ENCODE results near the gene ZBTB38. TPM values are rescaled to one million over a fixed set of nuclear protein-coding genes. Genes with fewer than 3 reads are reported as not detected.

ZBTB38 gene
- total and polyA plus RNA-seq, 2 experiments from 2014 or later, result 8.7 to 11.5 TPM

DNA sequence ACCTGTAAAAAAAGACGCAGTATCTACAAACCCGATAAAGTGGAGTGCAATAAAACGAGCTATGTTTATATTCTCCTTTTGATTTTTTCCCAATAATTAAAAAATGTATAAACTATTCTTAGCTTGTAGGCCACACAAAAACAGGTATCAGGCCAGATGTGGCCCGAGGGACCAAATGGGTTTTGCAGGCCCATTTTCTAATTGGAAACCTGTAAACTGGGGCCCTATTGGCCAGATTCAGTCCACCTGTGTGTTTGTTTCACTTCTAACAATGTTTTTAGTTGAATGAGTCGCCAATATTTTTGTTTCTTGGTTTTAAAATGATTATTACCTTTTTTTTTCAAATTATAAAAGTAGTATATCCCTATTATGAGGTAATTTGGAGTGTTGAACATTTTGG lies 29.7 kb downstream of the ZBTB38 start:
- H3K36me3 ChIP-seq (ENCODE audit: insufficient read depth), result no peaks in the 10 kb centered on the region
- no peak for TF ChIP-seq ZNF331 (CRISPR knock-in tag; IDR thresholded peaks at IDR 0.05; ENCODE audit: low read depth)
- TF ChIP-seq CREB1 (CRISPR knock-in tag; IDR thresholded peaks at IDR 0.05; ENCODE audit: low read depth), result no peak
- TF ChIP-seq STAT1 (IDR thresholded peaks at IDR 0.05; ENCODE audit: unreplicated experiment), result no peak
- no peak for TF ChIP-seq ZNF114 (CRISPR knock-in tag; IDR thresholded peaks at IDR 0.05)
- TF ChIP-seq EZH2phosphoT487 (IDR thresholded peaks at IDR 0.05; ENCODE audit: unreplicated experiment), result no peak
- no peak for TF ChIP-seq POLR2AphosphoS5 (IDR thresholded peaks at IDR 0.05; ENCODE audit: low read depth)
- no peak for TF ChIP-seq JUNB (IDR thresholded peaks at IDR 0.05; ENCODE audit: unreplicated experiment)
- TF ChIP-seq, protein P1, sequence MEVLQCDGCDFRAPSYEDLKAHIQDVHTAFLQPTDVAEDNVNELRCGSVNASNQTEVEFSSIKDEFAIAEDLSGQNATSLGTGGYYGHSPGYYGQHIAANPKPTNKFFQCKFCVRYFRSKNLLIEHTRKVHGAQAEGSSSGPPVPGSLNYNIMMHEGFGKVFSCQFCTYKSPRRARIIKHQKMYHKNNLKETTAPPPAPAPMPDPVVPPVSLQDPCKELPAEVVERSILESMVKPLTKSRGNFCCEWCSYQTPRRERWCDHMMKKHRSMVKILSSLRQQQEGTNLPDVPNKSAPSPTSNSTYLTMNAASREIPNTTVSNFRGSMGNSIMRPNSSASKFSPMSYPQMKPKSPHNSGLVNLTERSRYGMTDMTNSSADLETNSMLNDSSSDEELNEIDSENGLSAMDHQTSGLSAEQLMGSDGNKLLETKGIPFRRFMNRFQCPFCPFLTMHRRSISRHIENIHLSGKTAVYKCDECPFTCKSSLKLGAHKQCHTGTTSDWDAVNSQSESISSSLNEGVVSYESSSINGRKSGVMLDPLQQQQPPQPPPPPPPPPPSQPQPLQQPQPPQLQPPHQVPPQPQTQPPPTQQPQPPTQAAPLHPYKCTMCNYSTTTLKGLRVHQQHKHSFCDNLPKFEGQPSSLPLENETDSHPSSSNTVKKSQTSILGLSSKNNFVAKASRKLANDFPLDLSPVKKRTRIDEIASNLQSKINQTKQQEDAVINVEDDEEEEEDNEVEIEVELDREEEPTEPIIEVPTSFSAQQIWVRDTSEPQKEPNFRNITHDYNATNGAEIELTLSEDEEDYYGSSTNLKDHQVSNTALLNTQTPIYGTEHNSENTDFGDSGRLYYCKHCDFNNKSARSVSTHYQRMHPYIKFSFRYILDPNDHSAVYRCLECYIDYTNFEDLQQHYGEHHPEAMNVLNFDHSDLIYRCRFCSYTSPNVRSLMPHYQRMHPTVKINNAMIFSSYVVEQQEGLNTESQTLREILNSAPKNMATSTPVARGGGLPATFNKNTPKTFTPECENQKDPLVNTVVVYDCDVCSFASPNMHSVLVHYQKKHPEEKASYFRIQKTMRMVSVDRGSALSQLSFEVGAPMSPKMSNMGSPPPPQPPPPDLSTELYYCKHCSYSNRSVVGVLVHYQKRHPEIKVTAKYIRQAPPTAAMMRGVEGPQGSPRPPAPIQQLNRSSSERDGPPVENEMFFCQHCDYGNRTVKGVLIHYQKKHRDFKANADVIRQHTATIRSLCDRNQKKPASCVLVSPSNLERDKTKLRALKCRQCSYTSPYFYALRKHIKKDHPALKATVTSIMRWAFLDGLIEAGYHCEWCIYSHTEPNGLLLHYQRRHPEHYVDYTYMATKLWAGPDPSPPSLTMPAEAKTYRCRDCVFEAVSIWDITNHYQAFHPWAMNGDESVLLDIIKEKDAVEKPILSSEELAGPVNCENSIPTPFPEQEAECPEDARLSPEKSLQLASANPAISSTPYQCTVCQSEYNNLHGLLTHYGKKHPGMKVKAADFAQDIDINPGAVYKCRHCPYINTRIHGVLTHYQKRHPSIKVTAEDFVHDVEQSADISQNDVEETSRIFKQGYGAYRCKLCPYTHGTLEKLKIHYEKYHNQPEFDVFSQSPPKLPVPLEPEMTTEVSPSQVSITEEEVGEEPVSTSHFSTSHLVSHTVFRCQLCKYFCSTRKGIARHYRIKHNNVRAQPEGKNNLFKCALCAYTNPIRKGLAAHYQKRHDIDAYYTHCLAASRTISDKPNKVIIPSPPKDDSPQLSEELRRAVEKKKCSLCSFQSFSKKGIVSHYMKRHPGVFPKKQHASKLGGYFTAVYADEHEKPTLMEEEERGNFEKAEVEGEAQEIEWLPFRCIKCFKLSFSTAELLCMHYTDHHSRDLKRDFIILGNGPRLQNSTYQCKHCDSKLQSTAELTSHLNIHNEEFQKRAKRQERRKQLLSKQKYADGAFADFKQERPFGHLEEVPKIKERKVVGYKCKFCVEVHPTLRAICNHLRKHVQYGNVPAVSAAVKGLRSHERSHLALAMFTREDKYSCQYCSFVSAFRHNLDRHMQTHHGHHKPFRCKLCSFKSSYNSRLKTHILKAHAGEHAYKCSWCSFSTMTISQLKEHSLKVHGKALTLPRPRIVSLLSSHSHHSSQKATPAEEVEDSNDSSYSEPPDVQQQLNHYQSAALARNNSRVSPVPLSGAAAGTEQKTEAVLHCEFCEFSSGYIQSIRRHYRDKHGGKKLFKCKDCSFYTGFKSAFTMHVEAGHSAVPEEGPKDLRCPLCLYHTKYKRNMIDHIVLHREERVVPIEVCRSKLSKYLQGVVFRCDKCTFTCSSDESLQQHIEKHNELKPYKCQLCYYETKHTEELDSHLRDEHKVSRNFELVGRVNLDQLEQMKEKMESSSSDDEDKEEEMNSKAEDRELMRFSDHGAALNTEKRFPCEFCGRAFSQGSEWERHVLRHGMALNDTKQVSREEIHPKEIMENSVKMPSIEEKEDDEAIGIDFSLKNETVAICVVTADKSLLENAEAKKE (CRISPR knock-in tag; IDR thresholded peaks at IDR 0.05), result no peak
- no peak for TF ChIP-seq EZH2 (IDR thresholded peaks at IDR 0.05; ENCODE audit: low read depth, unreplicated experiment)
- TF ChIP-seq NANOG (IDR thresholded peaks at IDR 0.05; ENCODE audit: borderline replicate concordance), result no peak
- TF ChIP-seq, protein P2, sequence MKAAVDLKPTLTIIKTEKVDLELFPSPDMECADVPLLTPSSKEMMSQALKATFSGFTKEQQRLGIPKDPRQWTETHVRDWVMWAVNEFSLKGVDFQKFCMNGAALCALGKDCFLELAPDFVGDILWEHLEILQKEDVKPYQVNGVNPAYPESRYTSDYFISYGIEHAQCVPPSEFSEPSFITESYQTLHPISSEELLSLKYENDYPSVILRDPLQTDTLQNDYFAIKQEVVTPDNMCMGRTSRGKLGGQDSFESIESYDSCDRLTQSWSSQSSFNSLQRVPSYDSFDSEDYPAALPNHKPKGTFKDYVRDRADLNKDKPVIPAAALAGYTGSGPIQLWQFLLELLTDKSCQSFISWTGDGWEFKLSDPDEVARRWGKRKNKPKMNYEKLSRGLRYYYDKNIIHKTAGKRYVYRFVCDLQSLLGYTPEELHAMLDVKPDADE (IDR thresholded peaks at IDR 0.05), result no peak
- TF ChIP-seq, protein P3, sequence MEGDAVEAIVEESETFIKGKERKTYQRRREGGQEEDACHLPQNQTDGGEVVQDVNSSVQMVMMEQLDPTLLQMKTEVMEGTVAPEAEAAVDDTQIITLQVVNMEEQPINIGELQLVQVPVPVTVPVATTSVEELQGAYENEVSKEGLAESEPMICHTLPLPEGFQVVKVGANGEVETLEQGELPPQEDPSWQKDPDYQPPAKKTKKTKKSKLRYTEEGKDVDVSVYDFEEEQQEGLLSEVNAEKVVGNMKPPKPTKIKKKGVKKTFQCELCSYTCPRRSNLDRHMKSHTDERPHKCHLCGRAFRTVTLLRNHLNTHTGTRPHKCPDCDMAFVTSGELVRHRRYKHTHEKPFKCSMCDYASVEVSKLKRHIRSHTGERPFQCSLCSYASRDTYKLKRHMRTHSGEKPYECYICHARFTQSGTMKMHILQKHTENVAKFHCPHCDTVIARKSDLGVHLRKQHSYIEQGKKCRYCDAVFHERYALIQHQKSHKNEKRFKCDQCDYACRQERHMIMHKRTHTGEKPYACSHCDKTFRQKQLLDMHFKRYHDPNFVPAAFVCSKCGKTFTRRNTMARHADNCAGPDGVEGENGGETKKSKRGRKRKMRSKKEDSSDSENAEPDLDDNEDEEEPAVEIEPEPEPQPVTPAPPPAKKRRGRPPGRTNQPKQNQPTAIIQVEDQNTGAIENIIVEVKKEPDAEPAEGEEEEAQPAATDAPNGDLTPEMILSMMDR (conservative IDR thresholded peaks at IDR 0.05; ENCODE audit: low read depth in 2 of 2), result no peak
- TF ChIP-seq, protein P4, sequence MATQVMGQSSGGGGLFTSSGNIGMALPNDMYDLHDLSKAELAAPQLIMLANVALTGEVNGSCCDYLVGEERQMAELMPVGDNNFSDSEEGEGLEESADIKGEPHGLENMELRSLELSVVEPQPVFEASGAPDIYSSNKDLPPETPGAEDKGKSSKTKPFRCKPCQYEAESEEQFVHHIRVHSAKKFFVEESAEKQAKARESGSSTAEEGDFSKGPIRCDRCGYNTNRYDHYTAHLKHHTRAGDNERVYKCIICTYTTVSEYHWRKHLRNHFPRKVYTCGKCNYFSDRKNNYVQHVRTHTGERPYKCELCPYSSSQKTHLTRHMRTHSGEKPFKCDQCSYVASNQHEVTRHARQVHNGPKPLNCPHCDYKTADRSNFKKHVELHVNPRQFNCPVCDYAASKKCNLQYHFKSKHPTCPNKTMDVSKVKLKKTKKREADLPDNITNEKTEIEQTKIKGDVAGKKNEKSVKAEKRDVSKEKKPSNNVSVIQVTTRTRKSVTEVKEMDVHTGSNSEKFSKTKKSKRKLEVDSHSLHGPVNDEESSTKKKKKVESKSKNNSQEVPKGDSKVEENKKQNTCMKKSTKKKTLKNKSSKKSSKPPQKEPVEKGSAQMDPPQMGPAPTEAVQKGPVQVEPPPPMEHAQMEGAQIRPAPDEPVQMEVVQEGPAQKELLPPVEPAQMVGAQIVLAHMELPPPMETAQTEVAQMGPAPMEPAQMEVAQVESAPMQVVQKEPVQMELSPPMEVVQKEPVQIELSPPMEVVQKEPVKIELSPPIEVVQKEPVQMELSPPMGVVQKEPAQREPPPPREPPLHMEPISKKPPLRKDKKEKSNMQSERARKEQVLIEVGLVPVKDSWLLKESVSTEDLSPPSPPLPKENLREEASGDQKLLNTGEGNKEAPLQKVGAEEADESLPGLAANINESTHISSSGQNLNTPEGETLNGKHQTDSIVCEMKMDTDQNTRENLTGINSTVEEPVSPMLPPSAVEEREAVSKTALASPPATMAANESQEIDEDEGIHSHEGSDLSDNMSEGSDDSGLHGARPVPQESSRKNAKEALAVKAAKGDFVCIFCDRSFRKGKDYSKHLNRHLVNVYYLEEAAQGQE (IDR thresholded peaks at IDR 0.05; ENCODE audit: unreplicated experiment), result no peak
- no peaks in the 10 kb centered on the region; the same call in 2 of the 3 replicates for H3K36me3 Mint-ChIP-seq (ENCODE audit: low read depth)
- no peak overlapping the region for H2AFZ ChIP-seq
- H3K4me1 Mint-ChIP-seq, result peaks cover 35% of the 10 kb centered on the region
- H3K4me3 Mint-ChIP-seq, result no peak overlapping the region
- H3K27ac ChIP-seq (ENCODE audit: low read depth), result no peak overlapping the region
- no peak overlapping the region for H3K4me2 ChIP-seq
- H3K9me3 Mint-ChIP-seq, result peaks cover 7% of the 10 kb centered on the region; the same call in 2 of the 3 replicates
- H3K27me3 ChIP-seq (ENCODE audit: insufficient read depth), result peaks cover 3% of the 10 kb centered on the region
- no peak overlapping the region for H3K27ac Mint-ChIP-seq
- DNase-seq (ENCODE audit: low spot score) (no peak), ATAC-seq (no peak)
- H4K20me1 ChIP-seq (replicated peaks; ENCODE audit: insufficient read depth), result no peaks in the 10 kb centered on the region
- H3K27me3 Mint-ChIP-seq (ENCODE audit: insufficient read depth, low read depth, poor library complexity), result peaks cover 5% of the 10 kb centered on the region
- H3K4me3 ChIP-seq, result no peak overlapping the region
- no peaks in the 10 kb centered on the region for H3K9me2 ChIP-seq (ENCODE audit: insufficient read depth)
- H3K4me1 ChIP-seq (ENCODE audit: insufficient read depth), result peaks cover 37% of the 10 kb centered on the region
- H3K79me2 ChIP-seq (replicated peaks; ENCODE audit: insufficient read depth), result no peaks in the 10 kb centered on the region
- H3F3A ChIP-seq (replicated peaks; ENCODE audit: low read depth), result no peaks in the 10 kb centered on the region

Data from GM23338 (cell line).